Muscle of back (tissue), 10 donors: ENCODE results near the gene PIN4. TPM values are rescaled to one million over a fixed set of nuclear protein-coding genes. Genes with fewer than 3 reads are reported as not detected.

Experiments
- polyA plus RNA-seq, 10 donors: library from polyadenylated mRNA; unstranded; fragments of 120-200 nt; gene quantifications; one replicate each; pipeline ENCODE4 v1.2.1, GENCODE V29; 2013; ENCODE audit not compliant: insufficient read length in 10 of 10

PIN4 gene
- polyA plus RNA-seq, 10 donors = 22.6 to 40.9 (median 27.5) TPM

Other genes with a start within 250 kb of the PIN4 start
- gene RTL5, start 49.8 kb upstream of the PIN4 start, polyA plus RNA-seq = 10 to 100 TPM in 7 of 10 donors, 1 to 10 TPM in 3; 9.3 to 14.2 (median 10.9) TPM
- gene ERCC6L, start 57.3 kb downstream of the PIN4 start, polyA plus RNA-seq = 1 to 10 TPM; 1.7 to 4.4 (median 2.1) TPM
- 1,000 to 10,000 TPM; 1,650 to 3,102 (median 2,056) TPM for gene RPS4X, start 95.5 kb downstream of the PIN4 start, polyA plus RNA-seq
- 10 to 100 TPM in 9 of 10 donors, 1 to 10 TPM in 1; 7.9 to 17.8 (median 14.0) TPM for gene CITED1, start 124.2 kb downstream of the PIN4 start, polyA plus RNA-seq